Panc1 (cell line): ENCODE data around the gene POLA1.

Experiments
- CTCF ChIP-seq: fragments of 450-650 bp; IDR thresholded peaks from 2 replicates; pipeline ENCODE4 v1.5.1; 2017; ENCODE audit warnings: mild to moderate bottlenecking
- POLR2AphosphoS5 ChIP-seq: IDR thresholded peaks from 2 replicates; pipeline ENCODE4 v1.6.1; 2012; ENCODE audit warnings: mild to moderate bottlenecking, low read depth, low read length, moderate library complexity
- REST ChIP-seq, 2 experiments: IDR thresholded peaks; 2 replicates each; pipeline ENCODE4 v1.6.1; 2011 to 2012; ENCODE audit warnings: low read depth in 2 of 2, control low read depth in 1 of 2, low read length in 1 of 2, mild to moderate bottlenecking in 1 of 2, moderate library complexity in 1 of 2; ENCODE audit not compliant: insufficient read depth in 1 of 2
- SIN3A ChIP-seq: IDR thresholded peaks from 2 replicates; pipeline ENCODE4 v1.6.1; 2012; ENCODE audit warnings: low read depth, mild to moderate bottlenecking, low read length, moderate library complexity, borderline replicate concordance; ENCODE audit not compliant: insufficient read depth

- TF ChIP-seq CTCF, result no peak
- TF ChIP-seq REST (IDR thresholded peaks at IDR 0.05; ENCODE audit: insufficient read depth in 1 of 2, low read depth in 2 of 2, low read length in 1 of 2), result no peak
- TF ChIP-seq POLR2AphosphoS5, result no peak
- no peak for TF ChIP-seq SIN3A
Measured at GRCh38 chrX:24985120-24985519, 291.4 kb downstream of the POLA1 start.
